ENCODE results near the gene PPP2R3B.

PPP2R3B gene

GRCh38 chrX:394830-395229 is 8.1 kb upstream of the PPP2R3B start:
- Mint-ChIP-seq H3K9me3 (no peaks in the 10 kb centered on the region), H3K27me3 (ENCODE audit: low read depth) (no peaks in the 10 kb centered on the region)
- TF ChIP-seq CTCF (IDR thresholded peaks at IDR 0.05; ENCODE audit: unreplicated experiment in 3 of 3): no peak

GRCh38 chrX:392575-392846 is 5.8 kb upstream of the PPP2R3B start:
- H3K36me3 Mint-ChIP-seq (ENCODE audit: low read depth): no peaks in the 10 kb centered on the region
- H3K27me3 Mint-ChIP-seq (ENCODE audit: low read depth): no peaks in the 10 kb centered on the region
- no peak overlapping the region for H3K4me3 Mint-ChIP-seq
- TF ChIP-seq CTCF (IDR thresholded peaks at IDR 0.05; ENCODE audit: unreplicated experiment in 3 of 3): no peak
- H3K27ac Mint-ChIP-seq: no peak overlapping the region
- H3K9me3 Mint-ChIP-seq: no peaks in the 10 kb centered on the region
- no peaks in the 10 kb centered on the region for H3K4me1 Mint-ChIP-seq

More at GRCh38 chrX:394830-395229, 8.1 kb upstream of the PPP2R3B start:
- Mint-ChIP-seq H3K4me3 (no peak overlapping the region), H3K36me3 (ENCODE audit: low read depth) (no peaks in the 10 kb centered on the region), H3K4me1 (peaks cover 6% of the 10 kb centered on the region), H3K27ac (no peak overlapping the region)

- H3K36me3 Mint-ChIP-seq (ENCODE audit: low read depth): no peaks in the 10 kb centered on the region
- no peaks in the 10 kb centered on the region for H3K27me3 Mint-ChIP-seq (ENCODE audit: low read depth)
- H3K4me3 Mint-ChIP-seq: peak overlapping the region in 1 of 3 experiments; percentile 42
- no peaks in the 10 kb centered on the region for H3K9me3 Mint-ChIP-seq
- TF ChIP-seq CTCF (IDR thresholded peaks at IDR 0.05; ENCODE audit: unreplicated experiment in 3 of 3): no peak
- H3K4me1 Mint-ChIP-seq: peaks cover 4% of the 10 kb centered on the region
- no peak overlapping the region for H3K27ac Mint-ChIP-seq
Observed at GRCh38 chrX:391717-392574, 5.2 kb upstream of the PPP2R3B start.

GRCh38 chrX:390459-390858 is 3.8 kb upstream of the PPP2R3B start:
- H3K9me3 Mint-ChIP-seq: no peaks in the 10 kb centered on the region
- TF ChIP-seq CTCF (IDR thresholded peaks at IDR 0.05; ENCODE audit: unreplicated experiment in 3 of 3): no peak
- H3K4me1 Mint-ChIP-seq: peaks cover 6% of the 10 kb centered on the region
- no peaks in the 10 kb centered on the region for H3K27me3 Mint-ChIP-seq (ENCODE audit: low read depth)
- H3K27ac Mint-ChIP-seq: no peak overlapping the region
- H3K36me3 Mint-ChIP-seq (ENCODE audit: low read depth): no peaks in the 10 kb centered on the region
- H3K4me3 Mint-ChIP-seq: no peak overlapping the region

- Mint-ChIP-seq H3K4me3 (peak overlapping the region; percentile 75 to 78 (median 76)), H3K4me1 (peaks cover 6% of the 10 kb centered on the region), H3K36me3 (ENCODE audit: low read depth) (no peaks in the 10 kb centered on the region), H3K27me3 (ENCODE audit: low read depth) (no peaks in the 10 kb centered on the region), H3K9me3 (no peaks in the 10 kb centered on the region), H3K27ac (peak overlapping the region; percentile 51 to 82 (median 56))
- TF ChIP-seq CTCF (IDR thresholded peaks at IDR 0.05; ENCODE audit: unreplicated experiment in 3 of 3): no peak
Observed at GRCh38 chrX:389021-389441, 2.3 kb upstream of the PPP2R3B start.

GRCh38 chrX:387729-388128 is 1.0 kb upstream of the PPP2R3B start:
- TF ChIP-seq CTCF (IDR thresholded peaks at IDR 0.05; ENCODE audit: unreplicated experiment in 3 of 3): no peak
- H3K27me3 Mint-ChIP-seq (ENCODE audit: low read depth): no peaks in the 10 kb centered on the region
- peak overlapping the region; percentile 87 to 91 (median 90) for H3K4me3 Mint-ChIP-seq
- no peaks in the 10 kb centered on the region for H3K36me3 Mint-ChIP-seq (ENCODE audit: low read depth)
- H3K27ac Mint-ChIP-seq: peak overlapping the region; percentile 92 to 99 (median 97)
- H3K4me1 Mint-ChIP-seq: peaks cover 6% of the 10 kb centered on the region
- no peaks in the 10 kb centered on the region for H3K9me3 Mint-ChIP-seq

All from nephron (organoid).